GM23248 (cell line): ENCODE measurements around the gene VPS26A.

Source experiments
- EZH2 ChIP-seq: fragments of 200-600 bp; sonication (generic); IDR thresholded peaks from 2 replicates; pipeline ENCODE4 v1.6.1; 2018; ENCODE audit warnings: antibody characterized with exemption, mild to moderate bottlenecking; ENCODE audit not compliant: insufficient read depth, poor library complexity, severe bottlenecking
- EZH2phosphoT487 ChIP-seq: fragments of 200-600 bp; sonication (generic); IDR thresholded peaks from 2 replicates; pipeline ENCODE4 v1.6.1; 2018; ENCODE audit warnings: antibody characterized with exemption, moderate library complexity, mild to moderate bottlenecking, low read depth; ENCODE audit not compliant: insufficient read depth

DNA sequence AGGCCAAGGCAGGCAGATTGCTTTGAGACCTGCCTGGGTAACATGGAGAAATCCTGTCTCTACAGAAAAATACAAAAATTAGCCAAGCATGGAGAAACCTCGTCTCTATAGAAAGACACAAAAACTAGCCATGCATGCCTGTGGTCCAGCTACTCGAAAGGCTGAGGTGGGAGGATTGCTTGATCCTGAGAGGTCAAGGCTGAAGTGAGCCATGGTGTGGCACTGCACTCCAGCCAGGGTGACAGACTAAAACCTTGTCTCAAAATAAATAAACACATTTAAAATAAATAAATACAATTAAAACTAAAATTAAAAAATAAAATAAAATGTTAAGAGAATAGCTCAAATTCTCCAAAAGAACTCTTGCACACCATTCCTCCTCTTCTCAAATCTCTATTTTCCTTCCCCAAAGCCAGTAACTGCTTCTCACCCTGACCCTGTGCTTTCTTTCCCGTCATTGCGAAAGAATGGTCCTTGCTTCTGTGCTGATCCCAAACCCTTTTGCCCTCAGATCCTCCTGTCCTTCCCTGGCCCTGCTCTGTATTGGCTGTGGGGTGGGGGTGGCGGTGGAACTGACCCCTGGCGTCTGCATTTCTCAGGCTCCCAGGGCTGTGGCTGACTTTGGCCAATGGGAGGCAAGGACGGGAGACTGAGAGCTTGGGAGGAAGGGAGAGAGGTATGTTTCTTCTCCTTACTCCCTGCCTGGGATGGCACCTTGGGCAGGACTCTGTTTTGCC is 23.7 kb upstream of the VPS26A start:
- TF ChIP-seq EZH2phosphoT487, result no peak
- no peak for TF ChIP-seq EZH2
